Stimulated activated naive CD8-positive, alpha-beta T cell treated with anti-CD3 and anti-CD28 coated beads, Interleukin-15, Interleukin-2, amounts not matched to agents 100 ng/mL and 50 ng/mL, for 24 hours (primary cell): ENCODE measurements around the gene HSPH1.
"Not testable (repeated sequence)": the region's sequence is repeated elsewhere in the genome, so short reads cannot be mapped to it uniquely, and the experiment has no call there.

ENCODE experiments used
- H3K27ac Mint-ChIP-seq: one replicate; pipeline ENCODE4 v1.8.0; 2021; ENCODE audit warnings: mild to moderate bottlenecking, mixed read lengths
- H3K27me3 Mint-ChIP-seq: one replicate; pipeline ENCODE4 v1.8.0; 2021; ENCODE audit warnings: mixed read lengths
- H3K36me3 Mint-ChIP-seq: one replicate; pipeline ENCODE4 v1.8.0; 2021; ENCODE audit warnings: low read depth, mixed read lengths
- H3K4me1 Mint-ChIP-seq: one replicate; pipeline ENCODE4 v1.8.0; 2021; ENCODE audit warnings: low read depth, mixed read lengths
- H3K4me3 Mint-ChIP-seq: one replicate; pipeline ENCODE4 v1.8.0; 2021; ENCODE audit warnings: mild to moderate bottlenecking, mixed read lengths
- H3K9me3 Mint-ChIP-seq: one replicate; pipeline ENCODE4 v1.8.0; 2021; ENCODE audit warnings: mixed read lengths

The HSPH1 gene

GRCh38 chr13:31102905-31103304 lies 58.8 kb downstream of the HSPH1 start:
- no peaks in the 10 kb centered on the region for H3K36me3 Mint-ChIP-seq
- no peaks in the 10 kb centered on the region for H3K9me3 Mint-ChIP-seq
- no peak overlapping the region for H3K27ac Mint-ChIP-seq
- peaks cover 29% of the 10 kb centered on the region for H3K27me3 Mint-ChIP-seq
- H3K4me3 Mint-ChIP-seq, result no peak overlapping the region
- no peaks in the 10 kb centered on the region for H3K4me1 Mint-ChIP-seq

- Mint-ChIP-seq H3K4me1 (no peaks in the 10 kb centered on the region), H3K27ac (no peak overlapping the region), H3K36me3 (no peaks in the 10 kb centered on the region), H3K27me3 (peaks cover 38% of the 10 kb centered on the region), H3K4me3 (no peak overlapping the region), H3K9me3 (no peaks in the 10 kb centered on the region)
Observed at GRCh38 chr13:31101472-31102170, 60.1 kb downstream of the HSPH1 start.

- no peak overlapping the region for H3K4me3 Mint-ChIP-seq
- peaks cover 38% of the 10 kb centered on the region for H3K27me3 Mint-ChIP-seq
Observed at GRCh38 chr13:31100721-31101120, 61.0 kb downstream of the HSPH1 start.

GRCh38 chr13:31097911-31098434 lies 63.7 kb downstream of the HSPH1 start:
- not testable (repeated sequence) for H3K27ac Mint-ChIP-seq, H3K36me3 Mint-ChIP-seq, H3K9me3 Mint-ChIP-seq, H3K4me1 Mint-ChIP-seq, H3K4me3 Mint-ChIP-seq
- peaks cover 38% of the 10 kb centered on the region for H3K27me3 Mint-ChIP-seq

More at GRCh38 chr13:31100721-31101120, 61.0 kb downstream of the HSPH1 start:
- H3K27ac Mint-ChIP-seq, result no peak overlapping the region
- H3K36me3 Mint-ChIP-seq, result no peaks in the 10 kb centered on the region
- H3K4me1 Mint-ChIP-seq, result no peaks in the 10 kb centered on the region
- H3K9me3 Mint-ChIP-seq, result no peaks in the 10 kb centered on the region

GRCh38 chr13:31096654-31097302 lies 64.9 kb downstream of the HSPH1 start:
- Mint-ChIP-seq H3K4me1 (no peaks in the 10 kb centered on the region), H3K9me3 (no peaks in the 10 kb centered on the region), H3K27me3 (peaks cover 34% of the 10 kb centered on the region), H3K36me3 (no peaks in the 10 kb centered on the region), H3K4me3 (no peak overlapping the region), H3K27ac (no peak overlapping the region)

- H3K9me3 Mint-ChIP-seq, result no peaks in the 10 kb centered on the region
- no peaks in the 10 kb centered on the region for H3K4me1 Mint-ChIP-seq
- H3K36me3 Mint-ChIP-seq, result no peaks in the 10 kb centered on the region
- H3K27me3 Mint-ChIP-seq, result peaks cover 25% of the 10 kb centered on the region
- H3K27ac Mint-ChIP-seq, result no peak overlapping the region
- no peak overlapping the region for H3K4me3 Mint-ChIP-seq
Observed at GRCh38 chr13:31094331-31095015, 67.2 kb downstream of the HSPH1 start.

- Mint-ChIP-seq H3K27ac (no peak overlapping the region), H3K27me3 (peaks cover 19% of the 10 kb centered on the region), H3K4me3 (no peak overlapping the region)
Observed at GRCh38 chr13:31093145-31093885, 68.4 kb downstream of the HSPH1 start.

GRCh38 chr13:31092646-31093045 lies 69.1 kb downstream of the HSPH1 start:
- Mint-ChIP-seq H3K27ac (no peak overlapping the region), H3K4me3 (no peak overlapping the region), H3K4me1 (no peaks in the 10 kb centered on the region), H3K9me3 (no peaks in the 10 kb centered on the region), H3K36me3 (no peaks in the 10 kb centered on the region), H3K27me3 (peaks cover 14% of the 10 kb centered on the region)

More at GRCh38 chr13:31093145-31093885, 68.4 kb downstream of the HSPH1 start:
- no peaks in the 10 kb centered on the region for H3K36me3 Mint-ChIP-seq
- H3K9me3 Mint-ChIP-seq, result no peaks in the 10 kb centered on the region
- H3K4me1 Mint-ChIP-seq, result no peaks in the 10 kb centered on the region

- no peak overlapping the region for H3K4me3 Mint-ChIP-seq
- peaks cover 18% of the 10 kb centered on the region for H3K27me3 Mint-ChIP-seq
- no peak overlapping the region for H3K27ac Mint-ChIP-seq
- H3K9me3 Mint-ChIP-seq, result no peaks in the 10 kb centered on the region
- H3K36me3 Mint-ChIP-seq, result no peaks in the 10 kb centered on the region
- H3K4me1 Mint-ChIP-seq, result no peaks in the 10 kb centered on the region
Observed at GRCh38 chr13:31090961-31091624, 70.6 kb downstream of the HSPH1 start.

GRCh38 chr13:31090096-31090495 lies 71.6 kb downstream of the HSPH1 start:
- Mint-ChIP-seq H3K27me3 (peaks cover 21% of the 10 kb centered on the region), H3K4me3 (no peak overlapping the region), H3K9me3 (no peaks in the 10 kb centered on the region), H3K27ac (no peak overlapping the region), H3K36me3 (no peaks in the 10 kb centered on the region), H3K4me1 (no peaks in the 10 kb centered on the region)

- Mint-ChIP-seq H3K4me1 (no peaks in the 10 kb centered on the region), H3K36me3 (no peaks in the 10 kb centered on the region), H3K27me3 (peaks cover 25% of the 10 kb centered on the region), H3K27ac (no peak overlapping the region), H3K9me3 (no peaks in the 10 kb centered on the region), H3K4me3 (no peak overlapping the region)
Observed at GRCh38 chr13:31089649-31090048, 72.1 kb downstream of the HSPH1 start.

- H3K27ac Mint-ChIP-seq, result no peak overlapping the region
- no peak overlapping the region for H3K4me3 Mint-ChIP-seq
- H3K9me3 Mint-ChIP-seq, result no peaks in the 10 kb centered on the region
- H3K4me1 Mint-ChIP-seq, result no peaks in the 10 kb centered on the region
- H3K27me3 Mint-ChIP-seq, result peaks cover 32% of the 10 kb centered on the region
- H3K36me3 Mint-ChIP-seq, result no peaks in the 10 kb centered on the region
Observed at GRCh38 chr13:31088826-31089420, 72.8 kb downstream of the HSPH1 start.
